Measurements from ENCODE around the gene PSME2.

PSME2 gene

DNA sequence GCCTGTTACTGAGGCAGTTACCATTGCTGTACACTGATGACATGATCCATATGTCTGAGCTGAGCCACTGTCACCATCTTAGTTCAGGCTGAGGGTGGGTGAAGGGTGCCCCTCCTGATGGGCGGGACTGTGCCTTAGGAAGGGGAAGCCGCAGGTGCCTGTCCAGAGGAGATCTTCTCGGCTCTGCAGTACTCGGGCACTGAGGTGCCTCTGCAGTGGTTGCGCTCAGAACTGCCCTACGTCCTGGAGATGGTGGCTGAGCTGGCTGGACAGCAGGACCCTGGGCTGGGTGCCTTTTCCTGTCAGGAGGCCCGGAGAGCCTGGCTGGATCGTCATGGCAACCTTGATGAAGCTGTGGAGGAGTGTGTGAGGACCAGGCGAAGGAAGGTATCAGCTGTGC, 4.6 kb upstream of the PSME2 start:
- no peak for DNase-seq

DNA sequence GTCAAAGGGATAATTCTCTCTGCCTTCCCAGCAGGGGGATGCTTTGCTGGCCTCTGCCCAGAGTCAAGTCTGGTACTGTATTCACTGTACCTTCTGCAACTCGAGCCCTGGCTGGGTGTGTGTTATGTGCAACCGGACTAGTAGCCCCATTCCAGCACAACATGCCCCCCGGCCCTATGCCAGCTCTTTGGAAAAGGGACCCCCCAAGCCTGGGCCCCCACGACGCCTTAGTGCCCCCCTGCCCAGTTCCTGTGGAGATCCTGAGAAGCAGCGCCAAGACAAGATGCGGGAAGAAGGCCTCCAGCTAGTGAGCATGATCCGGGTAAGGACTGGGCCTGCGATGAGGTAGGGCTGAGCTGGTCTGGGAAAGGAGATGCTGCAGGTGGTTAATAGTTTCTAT, 4.2 kb upstream of the PSME2 start:
- DNase-seq: no peak

DNA sequence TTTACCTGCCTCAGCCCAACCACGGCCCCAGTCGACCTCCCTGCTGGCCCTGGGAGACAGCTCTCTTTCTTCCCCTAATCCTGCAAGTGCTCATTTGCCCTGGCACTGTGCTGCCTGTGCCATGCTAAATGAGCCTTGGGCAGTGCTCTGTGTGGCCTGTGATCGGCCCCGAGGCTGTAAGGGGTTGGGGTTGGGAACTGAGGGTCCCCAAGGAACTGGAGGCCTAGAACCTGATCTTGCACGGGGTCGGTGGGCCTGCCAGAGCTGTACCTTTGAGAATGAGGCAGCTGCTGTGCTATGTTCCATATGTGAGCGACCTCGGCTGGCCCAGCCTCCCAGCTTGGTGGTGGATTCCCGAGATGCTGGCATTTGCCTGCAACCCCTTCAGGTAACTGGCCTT, 3.7 kb upstream of the PSME2 start:
- DNase-seq: no peak

DNA sequence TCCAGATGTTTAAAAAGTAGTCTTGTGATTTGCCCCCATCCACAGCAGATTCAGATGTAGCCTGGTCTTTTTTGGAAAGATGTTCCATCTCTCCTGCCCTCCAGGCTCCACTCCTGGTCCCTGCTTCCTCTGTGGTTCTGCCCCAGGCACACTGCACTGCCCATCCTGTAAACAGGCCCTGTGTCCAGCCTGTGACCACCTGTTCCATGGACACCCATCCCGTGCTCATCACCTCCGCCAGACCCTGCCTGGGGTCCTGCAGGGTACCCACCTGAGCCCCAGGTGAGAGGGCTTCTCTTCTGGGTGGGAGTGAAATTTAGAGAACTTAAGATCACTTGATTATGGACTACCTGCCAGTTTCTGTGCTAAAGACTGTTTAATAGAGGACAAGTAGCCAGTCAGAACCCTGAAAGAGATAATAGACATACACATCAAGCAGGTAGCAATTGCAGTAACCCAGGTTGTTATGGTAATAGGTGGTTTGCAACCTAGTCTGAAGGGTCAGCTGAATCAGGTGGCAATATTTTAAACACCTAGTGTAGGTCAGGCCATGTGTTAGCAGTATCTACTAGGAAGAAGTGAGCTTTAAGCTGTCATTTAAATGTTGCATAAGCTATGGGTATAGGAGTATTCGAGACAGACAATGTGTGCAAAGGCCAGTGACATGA, 3.0 kb upstream of the PSME2 start:
- no peak for DNase-seq

DNA sequence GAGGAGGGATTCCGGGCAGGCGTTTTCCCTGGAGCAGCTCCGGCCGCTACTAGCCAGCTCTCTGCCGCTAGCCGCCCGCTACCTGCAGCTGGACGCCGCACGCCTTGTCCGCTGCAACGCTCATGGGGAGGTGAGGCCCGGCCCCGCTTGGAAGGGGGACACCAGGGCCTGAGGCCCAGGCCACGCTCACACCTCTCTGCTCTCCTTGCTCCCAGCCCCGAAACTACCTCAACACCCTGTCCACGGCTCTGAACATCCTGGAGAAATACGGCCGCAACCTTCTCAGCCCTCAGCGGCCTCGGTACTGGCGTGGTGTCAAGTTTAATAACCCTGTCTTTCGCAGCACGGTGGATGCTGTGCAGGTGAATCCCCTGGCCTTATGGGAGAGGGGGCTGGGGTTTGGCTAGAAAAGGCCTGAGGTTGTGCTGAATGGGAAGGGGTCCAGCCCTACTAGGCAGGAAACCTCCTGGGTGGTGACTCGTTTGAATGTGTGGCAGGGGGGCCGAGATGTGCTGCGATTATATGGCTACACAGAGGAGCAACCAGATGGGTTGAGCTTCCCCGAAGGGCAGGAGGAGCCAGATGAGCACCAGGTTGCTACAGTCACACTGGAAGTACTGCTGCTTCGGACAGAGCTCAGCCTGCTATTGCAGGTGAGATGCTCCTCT, 1.5 kb upstream of the PSME2 start:
- DNase-seq: peak; percentile 23

DNA sequence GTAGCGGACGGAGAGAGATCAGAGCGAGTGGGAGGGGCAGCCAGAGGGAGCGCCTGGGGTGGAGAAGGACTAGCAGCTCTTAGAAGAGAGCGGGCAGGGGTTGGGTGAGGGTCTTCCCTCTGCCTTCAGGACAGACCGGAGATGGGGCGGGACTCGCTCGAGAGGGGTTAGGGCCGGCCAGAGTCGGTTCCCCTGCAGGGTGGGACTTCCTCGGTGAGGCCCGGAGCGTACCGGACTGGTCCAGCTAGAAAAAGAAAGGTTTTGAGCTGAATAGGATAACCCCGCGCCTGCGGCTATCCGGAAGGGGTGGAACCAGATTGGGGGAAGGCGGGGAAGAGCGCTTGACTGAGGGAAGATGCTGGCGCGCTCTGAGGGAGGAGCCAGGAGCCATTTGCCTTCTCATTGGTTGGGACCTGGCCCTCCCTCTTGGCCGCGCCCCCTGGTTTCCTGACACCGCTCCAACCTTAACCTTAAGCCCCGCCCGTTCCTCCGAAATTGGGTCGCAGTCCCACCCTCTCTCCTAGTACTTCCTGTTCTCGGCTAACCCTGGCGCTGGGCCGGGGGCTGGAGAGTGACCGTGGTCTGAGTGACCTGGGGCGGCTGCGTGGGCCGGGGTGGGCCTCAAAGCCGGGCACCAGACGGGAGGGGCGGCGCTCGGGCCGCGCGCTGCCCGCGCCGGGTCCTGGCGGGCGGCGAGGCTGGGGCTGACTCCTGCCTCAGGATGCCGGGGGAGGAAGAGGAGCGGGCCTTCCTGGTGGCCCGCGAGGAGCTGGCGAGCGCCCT, 759 bp upstream of the PSME2 start, which contains the start of gene RNF31:
Gene RNF31 (plus strand): TSS at position 521 of the 783 bp plus-strand sequence. CDS start 201 bp downstream, at position 722.
- peak; percentile 99 for DNase-seq

DNA sequence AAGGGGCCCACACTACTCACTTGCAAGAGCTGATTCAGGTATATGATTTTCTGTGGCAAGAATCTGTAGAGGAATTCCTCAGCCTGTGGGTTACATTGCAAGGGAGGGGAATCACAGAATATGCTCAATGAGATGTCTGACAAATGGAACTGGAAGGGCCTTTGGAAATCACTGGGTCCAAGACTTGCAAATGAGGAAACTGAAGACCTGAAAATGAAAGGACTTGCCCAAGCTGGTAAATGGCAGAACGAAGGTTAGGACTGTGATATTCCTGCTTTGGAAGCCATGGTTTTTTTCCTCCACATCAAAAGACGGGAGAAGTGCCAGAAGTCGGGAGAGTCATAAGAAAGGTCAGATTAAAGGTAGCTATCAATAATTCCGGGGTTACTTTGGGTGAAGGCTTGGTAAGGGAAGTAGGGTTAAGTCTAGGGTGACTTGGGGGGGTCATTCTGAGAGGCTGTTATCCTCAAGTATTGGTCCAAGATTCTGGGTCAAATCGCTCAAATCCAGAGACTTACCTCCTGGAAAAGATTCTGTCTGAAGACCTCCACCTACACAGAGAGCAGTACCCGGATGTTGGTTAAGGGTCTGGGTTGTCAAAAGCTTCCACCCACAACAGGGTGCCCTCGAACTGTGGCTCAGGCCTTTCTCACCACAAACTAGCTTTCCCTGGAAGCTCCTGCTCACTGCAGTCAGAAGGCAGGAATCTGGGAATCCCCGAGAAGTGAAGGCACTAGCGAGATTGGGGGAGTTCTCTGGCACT, 539 bp downstream of the PSME2 start:
- peak; percentile 30 for DNase-seq

DNA sequence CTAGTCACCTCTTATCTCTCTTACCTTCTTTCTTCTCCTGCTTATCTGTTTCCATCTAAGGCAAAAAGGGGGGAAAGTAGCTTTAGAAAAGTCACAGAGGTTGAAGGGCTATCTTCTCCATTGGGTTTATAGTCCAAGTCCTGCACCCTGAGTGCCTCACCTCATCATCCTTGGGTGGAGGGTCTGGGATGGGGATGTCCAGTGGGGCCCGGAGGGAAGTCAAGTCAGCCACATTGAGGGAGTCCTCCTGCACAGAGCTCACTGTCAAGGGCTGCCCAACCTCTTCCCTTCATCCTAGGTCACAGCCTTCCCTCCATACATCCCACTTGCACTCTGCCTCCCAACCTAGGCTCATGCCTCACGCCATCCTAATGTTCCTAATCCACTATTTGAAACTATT, 1.2 kb downstream of the PSME2 start:
- DNase-seq: no peak

DNA sequence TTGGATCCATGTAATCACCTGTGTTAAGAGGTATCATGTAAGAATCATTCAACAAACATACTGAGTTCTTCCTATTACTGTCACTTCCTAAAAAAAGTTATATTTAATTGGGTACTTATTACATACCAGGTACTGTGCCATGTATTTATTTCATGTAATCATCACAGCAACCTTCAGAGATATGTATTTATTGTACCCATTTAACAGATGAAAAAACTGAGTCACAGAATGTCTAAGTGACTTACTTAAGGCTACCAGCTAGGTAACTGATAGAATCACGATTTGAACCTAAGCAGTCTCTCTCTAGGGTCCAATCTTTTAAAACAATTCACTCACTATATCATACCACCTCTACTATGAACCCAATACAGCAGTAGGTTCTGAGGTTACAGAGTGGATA, 2.0 kb downstream of the PSME2 start:
- DNase-seq: no peak

DNA sequence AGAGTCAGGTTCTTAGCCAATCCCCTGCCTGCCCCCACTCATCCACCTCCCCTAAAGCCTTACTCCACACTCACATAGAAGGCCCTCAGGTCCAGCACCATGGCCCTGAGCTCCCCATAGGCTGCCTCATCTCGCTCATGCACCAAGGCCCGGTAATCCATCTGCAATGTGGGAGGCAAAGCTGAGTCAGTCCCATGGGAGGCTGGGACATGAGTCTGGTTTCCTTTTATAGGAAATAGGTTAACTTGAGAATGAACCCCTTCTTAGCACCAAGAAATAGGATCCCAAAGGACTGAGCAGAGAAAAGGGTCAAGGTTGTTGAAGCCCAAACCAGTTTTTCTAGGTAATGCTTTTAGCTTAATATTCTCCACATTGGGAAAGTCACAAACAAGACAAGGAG, 2.9 kb downstream of the PSME2 start:
- no peak for DNase-seq

DNA sequence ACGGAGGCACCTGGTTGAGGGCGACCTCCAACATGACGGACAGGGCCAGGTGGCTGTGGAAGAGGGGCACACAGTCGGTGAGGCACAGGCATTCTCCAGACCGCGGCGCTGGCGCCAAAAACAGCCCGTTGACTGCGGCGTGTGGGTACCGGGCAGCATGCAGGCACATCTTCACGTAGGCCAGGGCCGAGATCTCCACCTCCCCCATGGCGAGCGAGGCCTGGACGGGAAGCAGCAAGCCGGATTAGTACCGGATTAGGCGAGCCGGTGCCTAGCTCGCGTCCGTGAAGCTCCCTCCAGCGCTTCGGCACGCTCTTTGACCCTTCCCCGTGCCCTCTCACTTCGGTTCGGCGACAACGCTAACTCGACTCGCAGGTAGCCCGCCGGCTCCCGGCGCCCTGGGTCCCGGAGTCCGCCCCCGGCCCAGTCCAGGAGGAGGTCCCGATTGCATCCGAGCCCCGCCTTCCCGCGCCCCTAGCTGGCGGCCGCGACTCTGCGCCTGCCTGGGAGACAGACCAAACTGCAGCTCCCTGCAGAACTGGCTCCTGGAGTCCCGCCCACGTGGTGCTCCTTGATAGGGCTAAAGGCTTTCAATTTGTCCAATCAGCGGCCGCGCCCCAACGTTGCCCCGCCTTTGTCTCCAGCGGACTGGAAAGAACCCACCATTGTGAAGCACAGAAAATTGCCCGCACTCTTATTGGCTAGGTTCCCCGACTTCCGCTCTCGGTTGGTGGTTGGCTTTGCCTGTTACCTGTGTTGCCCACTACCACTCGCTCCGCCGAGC, 5.1 kb downstream of the PSME2 start, which contains the start of gene EMC9:
Gene EMC9 (minus strand): TSS at position 495 of the 784 bp plus-strand sequence. CDS start 287 bp downstream, at position 208.
- peak; percentile 100 for DNase-seq

DNA sequence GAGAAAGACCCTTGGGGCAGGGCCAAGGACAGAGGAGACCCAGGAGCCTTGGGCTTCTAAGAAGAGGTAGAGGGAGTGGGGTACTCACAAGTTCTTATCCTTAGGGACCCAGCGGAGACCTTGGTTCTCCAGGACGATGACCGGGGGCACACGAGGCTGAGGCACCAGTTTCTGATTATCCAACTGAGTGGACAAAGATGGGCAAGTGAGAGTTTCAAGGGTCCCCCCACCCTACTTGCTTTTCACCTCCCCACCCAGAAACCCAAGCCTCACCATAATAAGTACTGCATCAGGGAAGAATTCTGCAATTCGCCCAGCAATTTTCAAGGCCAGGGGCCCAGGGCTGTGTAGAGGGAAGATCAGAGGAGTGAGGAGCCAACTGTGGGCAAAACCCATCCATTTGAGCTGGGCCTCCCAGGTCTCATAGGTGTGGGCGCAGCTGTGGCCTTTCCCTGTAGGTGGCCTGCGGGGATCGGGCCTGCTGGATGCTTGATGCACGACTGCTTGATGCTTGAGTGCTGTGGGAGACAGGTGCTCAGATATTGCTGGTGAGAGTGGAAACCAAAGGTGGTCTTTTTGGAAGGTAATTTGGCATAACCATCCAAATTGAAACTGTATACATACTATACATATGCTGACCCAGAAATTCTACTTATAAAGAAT, 7.0 kb downstream of the PSME2 start:
- peak; percentile 44 for DNase-seq

DNA sequence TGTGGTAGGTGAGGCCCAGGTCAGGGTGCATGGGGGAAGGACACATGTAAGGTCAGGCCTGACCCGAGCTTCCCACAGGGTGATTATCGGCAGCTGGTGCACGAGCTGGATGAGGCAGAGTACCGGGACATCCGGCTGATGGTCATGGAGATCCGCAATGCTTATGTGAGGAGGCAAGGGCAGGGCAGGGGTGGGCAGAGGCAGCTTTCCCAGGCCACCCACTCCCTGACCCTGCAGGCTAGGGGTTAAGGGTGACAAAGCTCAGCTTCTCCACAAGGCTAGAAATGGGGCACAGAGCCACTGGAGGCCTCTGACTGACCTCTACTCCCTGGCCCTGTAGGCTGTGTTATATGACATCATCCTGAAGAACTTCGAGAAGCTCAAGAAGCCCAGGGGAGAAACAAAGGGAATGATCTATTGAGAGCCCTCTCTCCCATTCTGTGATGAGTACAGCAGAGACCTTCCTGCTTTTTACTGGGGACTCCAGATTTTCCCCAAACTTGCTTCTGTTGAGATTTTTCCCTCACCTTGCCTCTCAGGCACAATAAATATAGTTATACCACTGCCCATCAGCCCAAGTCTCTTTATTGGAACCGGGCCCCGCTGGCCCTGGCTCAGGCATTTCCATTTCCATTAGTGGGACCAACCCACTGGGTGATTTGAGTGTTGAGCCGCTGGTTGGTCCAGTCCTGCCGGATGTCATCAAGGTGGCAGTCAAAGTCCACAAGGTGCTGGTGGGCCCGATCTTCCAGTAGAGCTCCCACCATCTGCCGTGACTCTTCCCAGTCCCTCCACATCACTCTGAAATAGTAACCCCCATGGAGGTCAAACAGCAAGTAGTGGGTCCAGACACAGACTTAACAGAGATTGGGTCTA, 7.8 kb downstream of the PSME2 start:
- no peak for DNase-seq

DNA sequence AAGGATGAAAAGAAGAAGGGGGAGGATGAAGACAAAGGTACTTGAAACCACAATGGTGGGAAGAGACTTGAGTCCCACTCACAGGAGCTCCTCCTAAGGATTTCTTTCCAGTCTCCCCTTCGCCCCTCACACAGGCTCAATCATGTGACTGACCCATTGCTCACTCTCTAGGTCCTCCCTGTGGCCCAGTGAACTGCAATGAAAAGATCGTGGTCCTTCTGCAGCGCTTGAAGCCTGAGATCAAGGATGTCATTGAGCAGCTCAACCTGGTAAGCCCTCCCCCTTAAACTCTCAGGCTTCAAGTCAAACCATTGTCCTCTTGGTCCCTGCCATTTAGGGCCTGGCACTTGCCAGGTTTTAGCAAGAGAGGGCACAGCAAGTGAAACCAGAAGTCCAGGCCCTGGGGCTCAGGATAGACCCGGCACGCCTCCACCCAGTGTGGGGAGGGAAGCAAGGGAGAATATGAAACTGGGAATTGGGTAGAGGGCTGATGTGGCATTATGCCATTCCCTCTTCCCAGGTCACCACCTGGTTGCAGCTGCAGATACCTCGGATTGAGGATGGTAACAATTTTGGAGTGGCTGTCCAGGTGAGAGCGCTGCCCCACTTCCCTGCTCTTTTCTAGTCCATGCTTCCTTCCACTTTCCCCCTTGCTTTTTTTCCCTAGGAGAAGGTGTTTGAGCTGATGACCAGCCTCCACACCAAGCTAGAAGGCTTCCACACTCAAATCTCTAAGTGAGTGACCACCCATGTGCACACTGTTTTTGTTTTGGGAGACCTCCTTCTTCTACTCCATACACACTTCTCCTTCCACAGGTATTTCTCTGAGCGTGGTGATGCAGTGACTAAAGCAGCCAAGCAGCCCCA, 8.6 kb downstream of the PSME2 start:
- DNase-seq: no peak

DNA sequence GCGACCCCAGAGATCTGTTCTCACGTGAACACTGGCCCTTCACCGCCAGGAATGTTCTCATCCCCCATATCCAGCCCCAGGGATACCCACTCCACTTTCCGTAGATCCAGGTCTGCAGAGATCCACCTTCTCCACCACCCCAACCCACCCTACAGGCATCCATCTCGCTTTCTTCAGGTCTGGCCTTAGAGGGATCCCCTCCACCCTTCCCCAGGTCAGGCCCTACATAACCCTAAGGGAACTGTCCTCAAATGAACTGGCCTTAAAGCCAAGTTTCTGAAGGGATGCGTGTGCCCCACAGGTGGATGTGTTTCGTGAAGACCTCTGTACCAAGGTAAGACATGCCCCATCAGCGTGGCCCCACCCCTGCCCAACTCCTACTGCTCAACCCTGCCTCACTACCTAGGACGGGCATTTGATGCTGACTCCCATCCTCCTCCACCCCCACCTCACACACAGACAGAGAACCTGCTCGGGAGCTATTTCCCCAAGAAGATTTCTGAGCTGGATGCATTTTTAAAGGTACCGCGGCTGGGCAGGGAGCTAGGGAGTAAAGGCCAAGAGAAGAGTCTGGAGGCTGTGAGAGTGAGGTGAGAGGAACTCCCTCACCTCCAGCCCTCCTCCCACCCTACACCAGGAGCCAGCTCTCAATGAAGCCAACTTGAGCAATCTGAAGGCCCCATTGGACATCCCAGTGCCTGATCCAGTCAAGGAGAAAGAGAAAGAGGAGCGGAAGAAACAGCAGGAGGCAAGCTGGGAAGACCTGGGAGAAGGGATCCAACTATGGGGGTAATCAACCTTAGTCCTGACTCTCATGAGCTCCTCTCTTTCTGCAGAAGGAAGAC, 9.5 kb downstream of the PSME2 start:
- DNase-seq: peak; percentile 32

DNA sequence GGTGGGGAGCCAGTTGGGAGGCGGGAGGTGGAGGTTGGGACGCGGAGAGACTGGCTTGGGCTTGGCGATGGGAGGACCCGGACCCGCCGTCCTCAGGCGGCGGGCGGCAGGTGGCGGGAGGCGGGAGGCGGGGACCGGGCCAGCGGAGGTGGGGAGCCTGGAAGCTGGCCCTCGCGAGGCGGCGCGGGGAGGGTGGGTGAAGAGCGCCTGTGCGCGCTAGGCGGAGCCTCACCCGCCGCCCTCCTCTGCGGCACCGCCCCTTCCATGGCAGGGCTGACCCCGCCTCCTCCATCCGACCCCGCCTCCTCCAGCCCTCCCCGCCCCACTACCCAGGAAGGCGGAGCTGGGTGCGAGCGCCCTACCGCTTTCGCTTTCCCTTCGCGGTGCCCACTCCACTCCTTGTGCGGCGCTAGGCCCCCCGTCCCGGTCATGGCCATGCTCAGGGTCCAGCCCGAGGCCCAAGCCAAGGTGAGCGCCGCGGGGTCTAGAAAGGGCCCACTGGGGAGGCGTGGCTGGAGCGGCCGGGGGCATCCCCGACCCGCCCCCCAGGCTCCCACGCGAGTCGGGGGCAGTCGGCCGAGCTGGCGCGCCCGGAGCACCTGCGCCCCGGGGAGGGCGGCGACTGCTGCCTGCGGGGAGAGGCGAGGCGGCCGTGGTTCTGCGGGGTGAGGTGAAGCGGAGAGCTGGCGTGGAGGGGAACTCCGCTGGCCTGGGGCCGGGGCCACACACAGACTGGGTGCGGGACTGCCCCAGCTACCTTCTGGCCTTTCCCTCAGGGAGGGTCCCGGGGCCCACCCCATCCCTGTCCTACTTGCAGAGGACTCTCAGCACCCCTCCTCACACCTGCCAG, 10.4 kb downstream of the PSME2 start, which contains the start of gene PSME1:
Gene PSME1 (plus strand): TSS at position 361 of the 850 bp plus-strand sequence. CDS start 69 bp downstream, at position 430.
- peak; percentile 96 for DNase-seq

DNA sequence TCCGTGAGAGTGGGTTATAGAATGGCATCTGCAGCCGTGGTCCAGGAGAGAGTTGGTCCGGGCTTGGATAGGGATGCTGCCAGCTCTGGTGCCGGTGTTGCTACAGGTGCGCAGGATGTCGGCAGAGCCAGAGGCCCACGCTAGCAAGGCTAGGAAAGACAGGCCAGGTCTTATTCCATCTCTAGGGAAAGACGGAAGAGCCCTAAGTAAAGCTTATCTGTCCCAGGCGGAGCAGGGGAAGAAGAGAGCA, 10.9 kb downstream of the PSME2 start:
- DNase-seq: no peak

DNA sequence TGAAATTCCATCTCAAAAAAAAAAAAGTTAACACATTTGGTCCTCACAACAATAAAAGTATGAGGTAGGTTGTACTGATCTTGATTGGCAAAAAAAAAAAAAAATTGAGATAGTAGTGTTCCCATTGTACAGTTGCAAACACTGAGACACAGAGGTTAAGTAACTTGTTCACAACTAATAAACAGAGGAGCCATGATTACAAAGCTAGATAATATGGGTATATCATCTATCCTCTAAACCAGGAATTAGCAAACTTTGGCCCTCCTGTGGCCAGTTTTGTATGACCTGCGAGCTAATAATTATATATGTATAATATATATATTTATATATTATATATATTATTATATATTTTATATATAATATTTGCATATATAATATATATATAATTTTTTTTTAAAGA, 12.7 kb downstream of the PSME2 start:
- DNase-seq: no peak

All from activated CD4-positive, alpha-beta T cell treated with anti-CD3 and anti-CD28 coated beads, Interleukin-10, Interleukin-2, amounts not matched to agents 100 ng/mL and 50 ng/mL, durations not matched to agents 16 hours and 8 hours (primary cell).